ENCODE results near the gene SMIM35. TPM values are rescaled to one million over a fixed set of nuclear protein-coding genes. Genes with fewer than 3 reads are reported as not detected.

Gene SMIM35
- total and polyA plus RNA-seq, 4 donors: 0.06 to 0.17 (median 0.11) TPM

GRCh38 chr11:117980720-117981119, 106.0 kb downstream of the SMIM35 start:
- Histone ChIP-seq H3K9me3 (ENCODE audit: control insufficient read depth in 4 of 4, insufficient read depth in 3 of 4, low read length in 3 of 4) (no peaks in the 10 kb centered on the region), H3K9ac (ENCODE audit: insufficient read depth in 1 of 2, low read length in 2 of 2) (no peak overlapping the region), H3K4me1 (ENCODE audit: control insufficient read depth in 5 of 5, insufficient read depth in 5 of 5, low read length in 5 of 5) (peaks cover 0 to 4% (median 0%) of the 10 kb centered on the region in 5 donors), H3K36me3 (ENCODE audit: control insufficient read depth in 4 of 4, insufficient read depth in 4 of 4, low read length in 4 of 4) (no peaks in the 10 kb centered on the region), H3K27me3 (ENCODE audit: control insufficient read depth in 3 of 3, insufficient read depth in 3 of 3, low read length in 2 of 3) (peaks cover 0 to 10% (median 3%) of the 10 kb centered on the region in 3 donors), H3K4me3 (no peak overlapping the region), H3K27ac (ENCODE audit: low read depth in 1 of 2, low read length in 1 of 2) (no peak overlapping the region)
- TF ChIP-seq CTCF (IDR thresholded peaks at IDR 0.05; ENCODE audit: control extremely low read depth, extremely low read depth): no peak
- ATAC-seq (ENCODE audit: insufficient read depth, low FRiP score) (no peak), DNase-seq (no peak)
- WGBS, 2 donors: 72 to 86% methylated on average over 3 of the region's 3 CpGs

GRCh38 chr11:117980280-117980679, 106.5 kb downstream of the SMIM35 start:
- H3K27ac ChIP-seq (ENCODE audit: low read depth in 1 of 2, low read length in 1 of 2): peak overlapping the region in 1 of 2 donors; percentile 32

GRCh38 chr11:117979481-117980211, 107.1 kb downstream of the SMIM35 start:
- ATAC-seq (ENCODE audit: insufficient read depth, low FRiP score): peak; percentile 34
- DNase-seq: no peak

More at GRCh38 chr11:117980280-117980679, 106.5 kb downstream of the SMIM35 start:
- WGBS, 2 donors: 25 to 31% methylated on average over 2 of the region's 2 CpGs
- Histone ChIP-seq H3K27me3 (ENCODE audit: control insufficient read depth in 3 of 3, insufficient read depth in 3 of 3, low read length in 2 of 3) (peaks cover 0 to 10% (median 3%) of the 10 kb centered on the region in 3 donors), H3K9me3 (ENCODE audit: control insufficient read depth in 4 of 4, insufficient read depth in 3 of 4, low read length in 3 of 4) (no peaks in the 10 kb centered on the region), H3K4me1 (ENCODE audit: control insufficient read depth in 5 of 5, insufficient read depth in 5 of 5, low read length in 5 of 5) (peaks cover 0 to 4% (median 0%) of the 10 kb centered on the region in 5 donors), H3K4me3 (no peak overlapping the region), H3K9ac (ENCODE audit: insufficient read depth in 1 of 2, low read length in 2 of 2) (no peak overlapping the region), H3K36me3 (ENCODE audit: control insufficient read depth in 4 of 4, insufficient read depth in 4 of 4, low read length in 4 of 4) (no peaks in the 10 kb centered on the region)
- ATAC-seq (ENCODE audit: insufficient read depth, low FRiP score) (no peak), DNase-seq (no peak)
- TF ChIP-seq CTCF (IDR thresholded peaks at IDR 0.05; ENCODE audit: control extremely low read depth, extremely low read depth): no peak

More at GRCh38 chr11:117979481-117980211, 107.1 kb downstream of the SMIM35 start:
- 37 to 68% methylated on average over 7 of the region's 7 CpGs for WGBS, 2 donors
- Histone ChIP-seq H3K27ac (ENCODE audit: low read depth in 1 of 2, low read length in 1 of 2) (peak overlapping the region in 1 of 2 donors; percentile 43), H3K36me3 (ENCODE audit: control insufficient read depth in 4 of 4, insufficient read depth in 4 of 4, low read length in 4 of 4) (no peaks in the 10 kb centered on the region), H3K9me3 (ENCODE audit: control insufficient read depth in 4 of 4, insufficient read depth in 3 of 4, low read length in 3 of 4) (no peaks in the 10 kb centered on the region), H3K4me3 (no peak overlapping the region), H3K4me1 (ENCODE audit: control insufficient read depth in 5 of 5, insufficient read depth in 5 of 5, low read length in 5 of 5) (peaks cover 0 to 4% (median 0%) of the 10 kb centered on the region in 5 donors), H3K9ac (ENCODE audit: insufficient read depth in 1 of 2, low read length in 2 of 2) (no peak overlapping the region), H3K27me3 (ENCODE audit: control insufficient read depth in 3 of 3, insufficient read depth in 3 of 3, low read length in 2 of 3) (peaks cover 0 to 7% (median 3%) of the 10 kb centered on the region in 3 donors)
- no peak for TF ChIP-seq CTCF (IDR thresholded peaks at IDR 0.05; ENCODE audit: control extremely low read depth, extremely low read depth)

All from lung (tissue), 12 donors.